BE2C (cell line): ENCODE data around the gene TSHZ1.

Experiments
- DNase-seq: peaks from one replicate; pipeline ENCODE4 v3.0.0-alpha.2; 2020
- H3K27me3 ChIP-seq: fragments of 250-450 bp; sonication (Bioruptor Pico); 2 replicates; pipeline ENCODE4 v1.5.1; 2020; ENCODE audit warnings: mild to moderate bottlenecking
- H3K36me3 ChIP-seq: fragments of 250-450 bp; sonication (Bioruptor Pico); 2 replicates; pipeline ENCODE4 v1.5.1; 2020; ENCODE audit warnings: mild to moderate bottlenecking
- H3K4me1 ChIP-seq: fragments of 250-450 bp; sonication (Bioruptor Pico); 2 replicates; pipeline ENCODE4 v1.5.1; 2020
- H3K4me3 ChIP-seq: 2 replicates; pipeline ENCODE4 v1.5.1; 2011; ENCODE audit warnings: low read depth, low read length
- H3K9me3 ChIP-seq: fragments of 250-450 bp; sonication (Bioruptor Pico); 2 replicates; pipeline ENCODE4 v1.5.1; 2020
- CTCF ChIP-seq: IDR thresholded peaks from 2 replicates; pipeline ENCODE4 v1.5.1; 2012; ENCODE audit warnings: mild to moderate bottlenecking, low read depth, low read length

The TSHZ1 gene

GRCh38 chr18:75304678-75305557 lies 94.3 kb downstream of the TSHZ1 start:
- Histone ChIP-seq H3K27me3 (no peaks in the 10 kb centered on the region), H3K9me3 (no peaks in the 10 kb centered on the region), H3K4me1 (no peaks in the 10 kb centered on the region), H3K36me3 (no peaks in the 10 kb centered on the region), H3K4me3 (no peak overlapping the region)
- no peak for TF ChIP-seq CTCF
- no peak for DNase-seq

- H3K9me3 ChIP-seq, result no peaks in the 10 kb centered on the region
- H3K27me3 ChIP-seq, result no peaks in the 10 kb centered on the region
- H3K4me1 ChIP-seq, result no peaks in the 10 kb centered on the region
- no peak for TF ChIP-seq CTCF
- DNase-seq, result no peak
- H3K4me3 ChIP-seq, result no peak overlapping the region
- H3K36me3 ChIP-seq, result no peaks in the 10 kb centered on the region
These were observed 95.4 kb downstream of the TSHZ1 start for GRCh38 chr18:75305984-75306383.

DNA sequence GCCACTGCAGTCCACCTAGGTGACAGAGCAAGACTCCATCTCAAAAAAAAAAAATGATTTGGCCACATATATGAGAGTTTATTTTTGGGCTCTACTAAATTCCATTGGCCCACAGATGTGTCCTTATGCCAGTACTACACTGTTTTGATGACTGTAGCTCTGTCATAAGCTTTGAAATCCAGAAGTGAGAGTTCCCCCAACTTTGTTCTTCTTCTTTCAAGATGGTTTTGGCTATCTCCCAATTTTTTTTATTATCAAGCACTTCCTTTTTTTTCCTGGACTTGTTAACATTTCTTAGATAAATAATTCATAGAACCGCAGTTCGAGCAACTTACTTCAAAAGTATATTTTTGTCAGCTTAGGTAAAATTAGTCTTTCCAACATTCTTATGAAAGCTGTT lies 96.9 kb downstream of the TSHZ1 start:
- Histone ChIP-seq H3K36me3 (no peaks in the 10 kb centered on the region), H3K4me3 (no peak overlapping the region), H3K27me3 (no peaks in the 10 kb centered on the region), H3K4me1 (no peaks in the 10 kb centered on the region), H3K9me3 (no peaks in the 10 kb centered on the region)
- no peak for DNase-seq
- no peak for TF ChIP-seq CTCF

- H3K27me3 ChIP-seq, result no peaks in the 10 kb centered on the region
These were observed 99.0 kb downstream of the TSHZ1 start for GRCh38 chr18:75309564-75309963.

GRCh38 chr18:75314117-75314516 lies 103.5 kb downstream of the TSHZ1 start:
- DNase-seq, result no peak
- Histone ChIP-seq H3K36me3 (no peaks in the 10 kb centered on the region), H3K4me3 (no peak overlapping the region), H3K4me1 (no peaks in the 10 kb centered on the region), H3K9me3 (no peaks in the 10 kb centered on the region), H3K27me3 (no peaks in the 10 kb centered on the region)
- no peak for TF ChIP-seq CTCF

More at GRCh38 chr18:75309564-75309963, 99.0 kb downstream of the TSHZ1 start:
- DNase-seq, result no peak
- H3K4me1 ChIP-seq, result no peaks in the 10 kb centered on the region
- H3K36me3 ChIP-seq, result no peaks in the 10 kb centered on the region
- TF ChIP-seq CTCF, result peak; percentile 26
- no peaks in the 10 kb centered on the region for H3K9me3 ChIP-seq
- H3K4me3 ChIP-seq, result no peak overlapping the region

GRCh38 chr18:75314606-75315005 lies 104.0 kb downstream of the TSHZ1 start:
- Histone ChIP-seq H3K4me1 (no peaks in the 10 kb centered on the region), H3K27me3 (no peaks in the 10 kb centered on the region), H3K4me3 (no peak overlapping the region), H3K9me3 (no peaks in the 10 kb centered on the region), H3K36me3 (no peaks in the 10 kb centered on the region)
- no peak for DNase-seq
- TF ChIP-seq CTCF, result no peak
